T-cell (primary cell): ENCODE data around the gene AHRR. TPM values are rescaled to one million over a fixed set of nuclear protein-coding genes. Genes with fewer than 3 reads are reported as not detected.

Experiments used
- ATAC-seq, 4 experiments: fragments of 200-7000 bp in 3 of 4; fragments of 150-1000 bp in 1 of 4; cut with Tn5 transposase; replicated peaks in 1 of 4; 1 replicate in 3 of 4; 2 replicates in 1 of 4; pipeline ENCODE4 v1.10.0; 2021; ENCODE audit warnings: moderate library complexity in 3 of 4, mild to moderate bottlenecking in 2 of 4, moderate number of reproducible peaks in 1 of 4
- CTCF ChIA-PET, 2 donors: fragments of 300-600 bp; sonication (Branson Sonifier 250); formaldehyde crosslinking; loops; one replicate each; lab custom pipeline; 2022; ENCODE audit warnings: antibody characterized with exemption in 2 of 2; lab: Charles Lee
- POLR2A ChIA-PET, 2 donors: fragments of 300-600 bp; sonication (Branson Sonifier 250); formaldehyde crosslinking; loops; one replicate each; lab custom pipeline; 2022; ENCODE audit warnings: antibody characterized with exemption in 2 of 2; lab: Charles Lee
- DNase-seq, 35 experiments: peaks; one replicate each; pipeline versions ENCODE4 v3.0.0 to v3.0.0-alpha.2; 2013 to 2023
- H3K27ac ChIP-seq: one replicate; pipeline ENCODE4 v1.5.1; 2013; ENCODE audit warnings: low read length
- H3K27me3 ChIP-seq, 2 experiments: replicated peaks in 1 of 2; 1 replicate in 1 of 2; 2 replicates in 1 of 2; pipeline versions ENCODE4 v1.6.1 to v1.7.0; 2013; ENCODE audit warnings: low read length in 1 of 2, mixed read lengths in 1 of 2; ENCODE audit not compliant: control insufficient read depth in 2 of 2, insufficient read depth in 2 of 2; ENCODE audit errors: extremely low read depth in 1 of 2
- H3K36me3 ChIP-seq, 2 donors: 1 replicate in 1 of 2; 2 replicates in 1 of 2; pipeline versions ENCODE4 v1.6.1 to v1.7.0; 2013; ENCODE audit warnings: low read length in 1 of 2; ENCODE audit not compliant: control insufficient read depth in 2 of 2, insufficient read depth in 1 of 2; ENCODE audit errors: extremely low read depth in 1 of 2
- H3K4me1 ChIP-seq, 2 experiments: 1 replicate in 1 of 2; 2 replicates in 1 of 2; pipeline versions ENCODE4 v1.6.1 to v1.7.0; 2013; ENCODE audit warnings: low read length in 2 of 2, mixed read lengths in 1 of 2; ENCODE audit not compliant: insufficient read depth in 2 of 2, control insufficient read depth in 1 of 2; ENCODE audit errors: extremely low read depth in 1 of 2
- H3K4me3 ChIP-seq, 2 donors: 1 replicate in 1 of 2; 2 replicates in 1 of 2; pipeline versions ENCODE4 v1.5.1 to v1.7.0; 2013; ENCODE audit warnings: mild to moderate bottlenecking in 2 of 2, low read length in 1 of 2, moderate library complexity in 1 of 2; ENCODE audit not compliant: control insufficient read depth in 1 of 2; ENCODE audit errors: extremely low read depth in 1 of 2
- H3K9me3 ChIP-seq: 2 replicates; pipeline ENCODE4 v1.7.0; 2013
- H3K27ac Mint-ChIP-seq, 2 donors: one replicate each; pipeline ENCODE4 v1.8.0; 2020 to 2021; ENCODE audit warnings: mild to moderate bottlenecking in 2 of 2, mixed read lengths in 2 of 2
- H3K27me3 Mint-ChIP-seq, 2 donors: one replicate each; pipeline ENCODE4 v1.8.0; 2021 to 2022; ENCODE audit warnings: mixed read lengths in 2 of 2
- H3K36me3 Mint-ChIP-seq: one replicate; pipeline ENCODE4 v1.8.0; 2021; ENCODE audit warnings: mixed read lengths
- H3K4me1 Mint-ChIP-seq, 3 donors: one replicate each; pipeline ENCODE4 v1.8.0; 2020 to 2022; ENCODE audit warnings: mixed read lengths in 3 of 3, mild to moderate bottlenecking in 1 of 3
- H3K4me3 Mint-ChIP-seq, 3 donors: one replicate each; pipeline ENCODE4 v1.8.0; 2020 to 2022; ENCODE audit warnings: mild to moderate bottlenecking in 3 of 3, mixed read lengths in 3 of 3, moderate library complexity in 3 of 3
- H3K9me3 Mint-ChIP-seq, 3 donors: one replicate each; pipeline ENCODE4 v1.8.0; 2020 to 2022; ENCODE audit warnings: mixed read lengths in 3 of 3
- WGBS: methylation state at CpG from one replicate; pipeline ENCODE4 v1.1.5; 2013; ENCODE audit warnings: missing lambda C conversion rate; ENCODE audit not compliant: insufficient coverage; 5-methylcytosine and 5-hydroxymethylcytosine counted together
- total RNA-seq, 35 experiments: library from RNA in 6 of 35; stranded (reverse) in 6 of 35; fragments of 120-200 nt in 1 of 35; gene quantifications; one replicate each; pipeline versions ENCODE4 v1.2.1 to v1.2.4 and lab custom pipeline; 2013 to 2026

Gene AHRR
- total RNA-seq, 5 donors from 2014 or later (not counting 1 experiment from before 2014, with no cell fraction given) = 0.55 to 13.5 (median 3.4) TPM

DNA sequence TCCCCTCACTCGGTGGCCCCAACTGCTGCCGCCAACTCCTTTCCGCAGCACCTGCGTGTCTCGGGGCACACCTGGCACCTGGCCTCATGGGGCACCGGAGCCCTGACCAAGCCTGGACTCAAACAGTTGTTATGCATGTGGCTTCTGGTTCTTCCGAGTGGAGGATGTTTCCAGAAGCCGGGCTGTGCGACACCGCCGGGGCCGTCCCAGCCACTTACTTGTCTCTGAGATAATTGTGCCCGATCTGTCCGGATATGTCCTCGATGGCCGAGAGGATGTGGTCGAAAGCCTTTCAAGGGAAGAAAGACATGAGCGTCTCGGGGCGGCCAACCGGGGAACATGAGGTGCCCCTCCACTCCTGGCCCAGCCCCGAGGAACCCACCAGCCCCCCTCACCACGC is 159.8 kb downstream of the AHRR start:
- no peaks in the 10 kb centered on the region for H3K9me3 ChIP-seq
- Mint-ChIP-seq H3K27ac (no peak overlapping the region), H3K4me3 (no peak overlapping the region), H3K9me3 (no peaks in the 10 kb centered on the region), H3K27me3 (peaks cover 4 to 23% of the 10 kb centered on the region in 2 donors), H3K36me3 (no peaks in the 10 kb centered on the region), H3K4me1 (peaks cover 0 to 16% (median 8%) of the 10 kb centered on the region in 3 donors)
- ATAC-seq (no peak), DNase-seq (no peak)
- 96% methylated on average over 14 of the region's 23 CpGs for WGBS
- H3K27me3 ChIP-seq = peaks cover 0 to 91% of the 10 kb centered on the region in 2 experiments
- POLR2A ChIA-PET = no interaction called here
- H3K4me3 ChIP-seq = no peak overlapping the region
- no peaks in the 10 kb centered on the region for H3K36me3 ChIP-seq
- CTCF ChIA-PET = no interaction called here
- H3K4me1 ChIP-seq = peaks cover 0 to 4% of the 10 kb centered on the region in 2 experiments
- no peak overlapping the region for H3K27ac ChIP-seq

DNA sequence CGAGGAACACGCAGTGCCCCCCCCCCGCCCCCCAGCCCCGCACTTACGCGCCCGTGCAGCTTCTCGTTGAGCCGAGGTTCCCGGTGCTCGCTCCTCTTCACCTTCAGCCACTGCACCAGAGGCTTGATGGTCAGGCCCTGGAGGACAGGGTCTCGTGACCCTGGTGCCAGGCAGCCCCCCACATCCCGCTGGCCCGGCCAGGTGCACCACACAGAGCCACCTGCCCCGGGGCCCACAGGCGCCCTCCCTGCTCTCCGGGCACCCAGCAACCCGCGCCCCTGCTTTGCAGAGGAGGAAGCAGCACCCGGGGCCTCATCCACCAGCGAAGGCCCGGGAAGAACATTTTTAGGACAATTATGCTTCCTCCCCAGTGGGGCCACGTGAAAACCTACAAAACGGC is 160.5 kb downstream of the AHRR start:
- WGBS = 42% methylated on average over 13 of the region's 24 CpGs
- H3K9me3 Mint-ChIP-seq = no peaks in the 10 kb centered on the region
- no peak overlapping the region for H3K4me3 ChIP-seq

DNA sequence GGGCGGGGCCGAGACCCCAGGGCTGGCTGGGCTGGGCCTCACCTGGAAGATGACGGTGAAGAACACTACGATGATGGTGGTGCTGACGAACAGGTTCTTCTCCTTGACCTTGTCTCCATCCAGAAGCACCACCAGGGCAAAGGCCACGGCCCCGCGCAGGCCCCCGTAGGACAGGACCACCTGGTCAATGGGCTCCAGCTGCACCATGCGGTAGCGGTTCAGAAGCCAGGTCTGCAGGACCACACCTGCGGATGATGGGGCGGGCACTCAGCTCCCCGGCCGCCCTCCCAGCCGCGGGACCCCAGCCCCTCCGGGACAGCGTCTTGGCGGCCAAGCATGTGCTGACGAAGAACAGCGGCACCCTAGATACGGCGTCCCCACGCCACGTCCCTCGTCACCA is 161.0 kb downstream of the AHRR start:
- Mint-ChIP-seq H3K9me3 (no peaks in the 10 kb centered on the region), H3K27ac (no peak overlapping the region), H3K4me3 (no peak overlapping the region), H3K4me1 (peaks cover 0 to 18% (median 9%) of the 10 kb centered on the region in 3 donors), H3K27me3 (peaks cover 4 to 19% of the 10 kb centered on the region in 2 donors), H3K36me3 (no peaks in the 10 kb centered on the region)
- Histone ChIP-seq H3K27me3 (peaks cover 0 to 79% of the 10 kb centered on the region in 2 experiments), H3K4me3 (no peak overlapping the region), H3K27ac (no peak overlapping the region), H3K4me1 (peaks cover 0 to 4% of the 10 kb centered on the region in 2 experiments), H3K36me3 (no peaks in the 10 kb centered on the region), H3K9me3 (no peaks in the 10 kb centered on the region)
- ChIA-PET POLR2A (no interaction called here), CTCF (no interaction called here)
- ATAC-seq (no peak), DNase-seq (no peak)
- WGBS = 98% methylated on average over 26 of the region's 27 CpGs

More for the DNA sequence above, 160.5 kb downstream of the AHRR start:
- Histone ChIP-seq H3K36me3 (no peaks in the 10 kb centered on the region), H3K4me1 (peaks cover 0 to 4% of the 10 kb centered on the region in 2 experiments), H3K27me3 (peaks cover 0 to 84% of the 10 kb centered on the region in 2 experiments), H3K27ac (no peak overlapping the region), H3K9me3 (no peaks in the 10 kb centered on the region)
- ATAC-seq (no peak), DNase-seq (no peak)
- no peak overlapping the region for H3K27ac Mint-ChIP-seq
- ChIA-PET POLR2A (no interaction called here), CTCF (no interaction called here)
- no peaks in the 10 kb centered on the region for H3K36me3 Mint-ChIP-seq
- H3K4me1 Mint-ChIP-seq = peaks cover 0 to 18% (median 9%) of the 10 kb centered on the region in 3 donors
- H3K27me3 Mint-ChIP-seq = peaks cover 4 to 21% of the 10 kb centered on the region in 2 donors
- no peak overlapping the region for H3K4me3 Mint-ChIP-seq

DNA sequence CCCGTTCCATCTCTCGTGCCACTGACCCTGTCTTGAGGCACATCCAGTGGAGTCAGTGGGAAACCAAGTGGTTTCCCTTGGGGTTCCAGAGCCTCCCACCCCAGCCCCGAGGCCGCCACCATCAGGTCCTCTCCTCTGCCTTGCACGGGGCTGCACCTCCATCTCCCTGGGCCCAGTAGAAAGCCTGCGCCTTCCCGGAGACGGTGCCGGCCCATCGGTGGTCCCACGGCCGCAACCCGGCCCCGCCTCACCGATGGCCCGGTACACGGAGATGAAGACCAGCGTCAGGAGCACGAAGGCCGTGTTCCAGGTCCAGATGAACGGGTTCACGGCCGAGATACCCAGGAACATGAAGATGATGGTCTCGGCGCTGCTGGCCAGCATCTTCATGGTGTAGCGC is 161.5 kb downstream of the AHRR start:
- Histone ChIP-seq H3K4me3 (no peak overlapping the region), H3K4me1 (peaks cover 0 to 4% of the 10 kb centered on the region in 2 experiments), H3K9me3 (no peaks in the 10 kb centered on the region), H3K36me3 (no peaks in the 10 kb centered on the region), H3K27ac (no peak overlapping the region), H3K27me3 (peaks cover 0 to 74% of the 10 kb centered on the region in 2 experiments)
- POLR2A ChIA-PET = no interaction called here
- WGBS = 93% methylated on average over 26 of the region's 26 CpGs
- DNase-seq (no peak), ATAC-seq (no peak)
- H3K27me3 Mint-ChIP-seq = peaks cover 4 to 15% of the 10 kb centered on the region in 2 donors
- H3K4me1 Mint-ChIP-seq = peaks cover 0 to 18% (median 9%) of the 10 kb centered on the region in 3 donors
- CTCF ChIA-PET = no interaction called here
- H3K9me3 Mint-ChIP-seq = no peaks in the 10 kb centered on the region
- H3K36me3 Mint-ChIP-seq = no peaks in the 10 kb centered on the region
- H3K4me3 Mint-ChIP-seq = no peak overlapping the region
- H3K27ac Mint-ChIP-seq = no peak overlapping the region

DNA sequence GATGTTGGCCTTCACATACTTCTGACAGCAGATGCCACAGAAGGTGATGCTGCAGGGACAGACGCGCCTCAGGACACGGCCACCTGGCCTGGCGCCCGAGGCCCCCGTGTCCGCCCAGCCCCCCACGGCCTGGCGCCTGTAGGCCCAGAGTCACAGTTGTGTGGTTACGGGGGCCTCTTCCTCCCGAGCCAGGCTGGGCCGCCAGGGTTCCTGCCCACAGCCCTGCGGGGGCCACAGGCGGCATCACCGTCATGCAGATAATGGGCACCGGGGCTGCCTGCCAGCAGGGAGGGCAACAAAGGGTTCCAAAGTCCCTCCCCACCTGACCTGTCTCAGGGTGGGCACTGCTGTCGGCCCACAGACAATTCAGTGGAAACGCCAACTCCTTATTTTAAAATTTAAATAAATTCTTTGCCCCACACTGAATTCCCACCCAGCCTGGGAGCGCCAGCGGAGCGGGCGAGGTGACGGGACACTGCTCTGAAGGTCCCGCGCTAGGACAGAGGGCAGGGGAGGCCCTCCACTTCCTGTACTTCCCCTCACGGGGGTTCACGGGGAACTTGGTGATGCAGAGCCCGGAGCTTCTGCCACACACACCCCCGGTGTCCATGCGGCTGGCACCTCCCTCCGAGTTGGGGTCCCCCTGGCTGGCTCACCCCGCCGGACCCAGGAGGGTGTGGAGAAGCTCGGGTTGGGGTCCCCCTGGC is 162.1 kb downstream of the AHRR start:
- WGBS = 14% methylated on average over 20 of the region's 34 CpGs
- Mint-ChIP-seq H3K27ac (no peak overlapping the region), H3K9me3 (no peaks in the 10 kb centered on the region), H3K4me3 (no peak overlapping the region), H3K27me3 (peaks cover 4 to 15% of the 10 kb centered on the region in 2 donors), H3K4me1 (peaks cover 0 to 18% (median 9%) of the 10 kb centered on the region in 3 donors), H3K36me3 (no peaks in the 10 kb centered on the region)
- ATAC-seq = peak in 2 of 4 experiments; percentile 30 to 42
- Histone ChIP-seq H3K9me3 (no peaks in the 10 kb centered on the region), H3K27me3 (peaks cover 0 to 68% of the 10 kb centered on the region in 2 experiments), H3K4me1 (peaks cover 0 to 4% of the 10 kb centered on the region in 2 experiments), H3K4me3 (no peak overlapping the region), H3K27ac (no peak overlapping the region), H3K36me3 (no peaks in the 10 kb centered on the region)
- POLR2A ChIA-PET = no interaction called here
- CTCF ChIA-PET = no interaction called here
- DNase-seq = no peak

DNA sequence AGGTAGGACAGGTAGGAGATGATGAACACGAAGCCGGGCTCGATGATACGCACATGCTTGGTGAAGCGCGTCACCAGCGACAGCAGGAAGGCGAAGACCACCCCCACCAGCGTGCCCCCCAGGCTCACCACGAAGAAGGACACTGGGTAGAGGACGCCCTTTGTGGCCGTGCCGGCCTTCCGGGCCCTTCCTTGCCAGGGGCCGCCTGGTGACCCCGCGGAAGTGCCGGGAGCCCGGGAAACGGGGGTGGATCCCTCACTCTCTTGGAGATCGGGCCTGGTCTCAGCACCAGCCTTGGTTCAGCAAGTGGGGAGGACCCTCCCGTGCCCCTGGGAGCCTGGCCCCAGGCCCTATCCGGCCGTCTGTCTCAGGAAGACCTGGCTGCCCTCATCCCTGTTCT is 163.0 kb downstream of the AHRR start:
- Histone ChIP-seq H3K36me3 (no peaks in the 10 kb centered on the region), H3K4me3 (no peak overlapping the region), H3K27ac (no peak overlapping the region), H3K9me3 (no peaks in the 10 kb centered on the region), H3K27me3 (peaks cover 0 to 63% of the 10 kb centered on the region in 2 experiments), H3K4me1 (peaks cover 0 to 4% of the 10 kb centered on the region in 2 experiments)
- Mint-ChIP-seq H3K4me3 (no peak overlapping the region), H3K36me3 (no peaks in the 10 kb centered on the region), H3K27ac (no peak overlapping the region), H3K4me1 (peaks cover 0 to 18% (median 9%) of the 10 kb centered on the region in 3 donors), H3K27me3 (peaks cover 4 to 15% of the 10 kb centered on the region in 2 donors), H3K9me3 (no peaks in the 10 kb centered on the region)
- ATAC-seq (no peak), DNase-seq (no peak)
- ChIA-PET CTCF (no interaction called here), POLR2A (no interaction called here)
- WGBS = 91% methylated on average over 23 of the region's 24 CpGs
